GM19238 (cell line): ENCODE measurements around the gene PDS5B.
"Not testable (repeated sequence)": the region's sequence is repeated elsewhere in the genome, so short reads cannot be mapped to it uniquely, and the experiment has no call there.

Experiments
- DNase-seq: peaks from one replicate; pipeline ENCODE4 v3.0.0; 2011; ENCODE audit warnings: low spot score; ENCODE audit not compliant: insufficient read length

The PDS5B gene

GRCh38 chr13:32650705-32651311, 64.6 kb downstream of the PDS5B start:
- DNase-seq, result peak; percentile 4

GRCh38 chr13:32657309-32657708, 71.1 kb downstream of the PDS5B start:
- no peak for DNase-seq

GRCh38 chr13:32659736-32660135, 73.5 kb downstream of the PDS5B start:
- no peak for DNase-seq

GRCh38 chr13:32660227-32660626, 74.0 kb downstream of the PDS5B start:
- no peak for DNase-seq

- no peak for DNase-seq
Measured at GRCh38 chr13:32661685-32662084, 75.4 kb downstream of the PDS5B start.

- no peak for DNase-seq
Measured at GRCh38 chr13:32663660-32664059, 77.4 kb downstream of the PDS5B start.

GRCh38 chr13:32666990-32667571, 80.8 kb downstream of the PDS5B start:
- DNase-seq, result no peak

GRCh38 chr13:32669030-32669646, 82.9 kb downstream of the PDS5B start:
- DNase-seq, result peak; percentile 6

GRCh38 chr13:32674503-32674902, 88.3 kb downstream of the PDS5B start:
- no peak for DNase-seq

GRCh38 chr13:32676242-32676641, 90.0 kb downstream of the PDS5B start:
- no peak for DNase-seq

GRCh38 chr13:32682130-32682529, 95.9 kb downstream of the PDS5B start:
- DNase-seq, result no peak

GRCh38 chr13:32682740-32683139, 96.5 kb downstream of the PDS5B start:
- no peak for DNase-seq

GRCh38 chr13:32687275-32687674, 101.0 kb downstream of the PDS5B start:
- no peak for DNase-seq

GRCh38 chr13:32695602-32696250, 109.5 kb downstream of the PDS5B start:
- DNase-seq, result no peak

- DNase-seq, result no peak
Measured at GRCh38 chr13:32707471-32707870, 121.2 kb downstream of the PDS5B start.

GRCh38 chr13:32713397-32713796, 127.1 kb downstream of the PDS5B start:
- no peak for DNase-seq

- DNase-seq, result not testable (repeated sequence)
Measured at GRCh38 chr13:32716201-32716600, 129.9 kb downstream of the PDS5B start.

GRCh38 chr13:32720026-32720425, 133.8 kb downstream of the PDS5B start:
- DNase-seq, result no peak

- not testable (repeated sequence) for DNase-seq
Measured at GRCh38 chr13:32721131-32722034, 135.1 kb downstream of the PDS5B start.

- no peak for DNase-seq
Measured at GRCh38 chr13:32722340-32722739, 136.1 kb downstream of the PDS5B start.

GRCh38 chr13:32723987-32724386, 137.7 kb downstream of the PDS5B start:
- no peak for DNase-seq
